Endodermal cell (in vitro differentiated cells): Measurements from ENCODE around the gene MGLL. TPM values are rescaled to one million over a fixed set of nuclear protein-coding genes. Genes with fewer than 3 reads are reported as not detected.

Experiments used
- DNase-seq: peaks from one replicate; pipeline ENCODE4 v3.0.0-alpha.2; 2017
- H3K27ac ChIP-seq: 2 replicates; pipeline ENCODE4 v1.5.1; 2013; ENCODE audit warnings: mild to moderate bottlenecking, low read depth, low read length, moderate library complexity
- H3K27me3 ChIP-seq: 2 replicates; pipeline ENCODE4 v1.6.1; 2013; ENCODE audit warnings: mild to moderate bottlenecking, low read length, moderate library complexity; ENCODE audit not compliant: insufficient read depth, control insufficient read depth, poor library complexity, severe bottlenecking
- H3K36me3 ChIP-seq: 2 replicates; pipeline ENCODE4 v1.7.0; 2013; ENCODE audit warnings: mild to moderate bottlenecking, low read length, moderate library complexity; ENCODE audit not compliant: control insufficient read depth, insufficient read depth
- H3K4me1 ChIP-seq: one replicate; pipeline ENCODE4 v1.7.0; 2013; ENCODE audit warnings: low read length; ENCODE audit not compliant: control insufficient read depth, insufficient read depth
- H3K4me3 ChIP-seq: 2 replicates; pipeline ENCODE4 v1.5.1; 2013; ENCODE audit warnings: mild to moderate bottlenecking, low read length, moderate library complexity
- H3K9ac ChIP-seq: 2 replicates; pipeline ENCODE4 v1.6.1; 2013; ENCODE audit warnings: mild to moderate bottlenecking, low read length, moderate library complexity; ENCODE audit not compliant: poor library complexity, severe bottlenecking; ENCODE audit errors: extremely low read depth
- H3K9me3 ChIP-seq: 2 replicates; pipeline ENCODE4 v1.6.1; 2013; ENCODE audit warnings: mild to moderate bottlenecking, low read length, moderate library complexity; ENCODE audit not compliant: control insufficient read depth
- H3K27ac Mint-ChIP-seq: 2 replicates; pipeline ENCODE4 v1.8.0; 2020; ENCODE audit warnings: mixed read lengths
- H3K27me3 Mint-ChIP-seq: 2 replicates; pipeline ENCODE4 v1.8.0; 2021; ENCODE audit warnings: mild to moderate bottlenecking, mixed read lengths; ENCODE audit not compliant: insufficient read depth
- H3K36me3 Mint-ChIP-seq: 2 replicates; pipeline ENCODE4 v1.8.0; 2020; ENCODE audit warnings: low read depth, mixed read lengths
- H3K4me1 Mint-ChIP-seq: 2 replicates; pipeline ENCODE4 v1.8.0; 2020; ENCODE audit warnings: mixed read lengths
- H3K4me3 Mint-ChIP-seq: 2 replicates; pipeline ENCODE4 v1.8.0; 2020; ENCODE audit warnings: mild to moderate bottlenecking, moderate library complexity, mixed read lengths
- H3K9me3 Mint-ChIP-seq: 2 replicates; pipeline ENCODE4 v1.8.0; 2020; ENCODE audit warnings: mild to moderate bottlenecking, mixed read lengths
- CTCF ChIP-seq: fragments of 200-600 bp; sonication (generic); conservative IDR thresholded peaks from 2 replicates; pipeline ENCODE4 v1.5.0; 2021; ENCODE audit warnings: antibody characterized with exemption, mild to moderate bottlenecking
- whole genome bisulfite sequencing, 2 experiments: methylation state at CpG; one replicate each; pipeline versions ENCODE4 v1.1.5 to v1.1.7; 2013; ENCODE audit warnings: missing lambda C conversion rate in 2 of 2, mixed read lengths in 1 of 2; ENCODE audit not compliant: insufficient coverage in 1 of 2, insufficient read length in 1 of 2; 5-methylcytosine and 5-hydroxymethylcytosine counted together
- total RNA-seq, 2 donors: library from RNA; stranded (reverse); fragmentation: NEBNext Ultra II Directional in 1 of 2; extraction: Animal tissue kit (Norgen Biotek cat#: 25700) in 1 of 2; gene quantifications; 2 replicates in 1 of 2; 3 replicates in 1 of 2; pipeline ENCODE4 v1.2.1, GENCODE V29; 2021

MGLL gene
- total RNA-seq, 2 donors from 2014 or later = 0.22 TPM; not detected in 1

GRCh38 chr3:127825756-127826155, 3.4 kb upstream of the MGLL start:
- Histone ChIP-seq H3K27me3 (peaks cover 52% of the 10 kb centered on the region), H3K27ac (no peak overlapping the region), H3K4me1 (no peaks in the 10 kb centered on the region), H3K36me3 (no peaks in the 10 kb centered on the region), H3K9me3 (peaks cover 19% of the 10 kb centered on the region), H3K4me3 (no peak overlapping the region), H3K9ac (no peak overlapping the region)
- peak; percentile 10 for DNase-seq
- peaks cover 45% of the 10 kb centered on the region for H3K27me3 Mint-ChIP-seq
- H3K36me3 Mint-ChIP-seq = no peaks in the 10 kb centered on the region
- 94 to 96% methylated on average over 2 to 3 of the region's 3 CpGs for WGBS, 2 experiments
- H3K9me3 Mint-ChIP-seq = peaks cover 18% of the 10 kb centered on the region
- TF ChIP-seq CTCF = peak; percentile 30
- H3K4me3 Mint-ChIP-seq = no peak overlapping the region
- H3K4me1 Mint-ChIP-seq = peaks cover 1% of the 10 kb centered on the region
- H3K27ac Mint-ChIP-seq = no peak overlapping the region

- H3K27ac ChIP-seq = no peak overlapping the region
- H3K9me3 ChIP-seq = peaks cover 15% of the 10 kb centered on the region
- Mint-ChIP-seq H3K4me1 (peaks cover 1% of the 10 kb centered on the region), H3K4me3 (no peak overlapping the region), H3K36me3 (no peaks in the 10 kb centered on the region), H3K27me3 (peaks cover 47% of the 10 kb centered on the region), H3K27ac (no peak overlapping the region), H3K9me3 (peaks cover 17% of the 10 kb centered on the region)
- no peak for TF ChIP-seq CTCF
- H3K36me3 ChIP-seq = no peaks in the 10 kb centered on the region
- H3K4me1 ChIP-seq = no peaks in the 10 kb centered on the region
- no peak overlapping the region for H3K4me3 ChIP-seq
- DNase-seq = peak; percentile 41
- H3K27me3 ChIP-seq = peaks cover 57% of the 10 kb centered on the region
- H3K9ac ChIP-seq = no peak overlapping the region
- WGBS, 2 experiments = 89 to 92% methylated on average over 14 of the region's 14 CpGs
Observed at GRCh38 chr3:127824151-127824825, 2.0 kb upstream of the MGLL start.

GRCh38 chr3:127823426-127823857, 1.1 kb upstream of the MGLL start:
- peaks cover 47% of the 10 kb centered on the region for H3K27me3 Mint-ChIP-seq
- Histone ChIP-seq H3K27ac (no peak overlapping the region), H3K9ac (no peak overlapping the region), H3K4me3 (no peak overlapping the region), H3K4me1 (no peaks in the 10 kb centered on the region), H3K9me3 (peaks cover 9% of the 10 kb centered on the region), H3K27me3 (peaks cover 57% of the 10 kb centered on the region), H3K36me3 (no peaks in the 10 kb centered on the region)
- peak overlapping the region; percentile 47 for H3K4me3 Mint-ChIP-seq
- WGBS, 2 experiments = 86 to 87% methylated on average over 6 to 14 of the region's 14 CpGs
- H3K4me1 Mint-ChIP-seq = peaks cover 1% of the 10 kb centered on the region
- H3K27ac Mint-ChIP-seq = no peak overlapping the region
- TF ChIP-seq CTCF = no peak
- H3K9me3 Mint-ChIP-seq = peaks cover 12% of the 10 kb centered on the region
- H3K36me3 Mint-ChIP-seq = no peaks in the 10 kb centered on the region
- DNase-seq = no peak
